ELF-1 (cell line): ENCODE data around the gene AIDA.
"Not testable (repeated sequence)": the region's sequence is repeated elsewhere in the genome, so short reads cannot be mapped to it uniquely, and the experiment has no call there.

Experiments used
- DNase-seq: peaks from one replicate; pipeline ENCODE4 v3.0.0-alpha.2; 2016; ENCODE audit warnings: low read depth, low spot score

The AIDA gene

DNA sequence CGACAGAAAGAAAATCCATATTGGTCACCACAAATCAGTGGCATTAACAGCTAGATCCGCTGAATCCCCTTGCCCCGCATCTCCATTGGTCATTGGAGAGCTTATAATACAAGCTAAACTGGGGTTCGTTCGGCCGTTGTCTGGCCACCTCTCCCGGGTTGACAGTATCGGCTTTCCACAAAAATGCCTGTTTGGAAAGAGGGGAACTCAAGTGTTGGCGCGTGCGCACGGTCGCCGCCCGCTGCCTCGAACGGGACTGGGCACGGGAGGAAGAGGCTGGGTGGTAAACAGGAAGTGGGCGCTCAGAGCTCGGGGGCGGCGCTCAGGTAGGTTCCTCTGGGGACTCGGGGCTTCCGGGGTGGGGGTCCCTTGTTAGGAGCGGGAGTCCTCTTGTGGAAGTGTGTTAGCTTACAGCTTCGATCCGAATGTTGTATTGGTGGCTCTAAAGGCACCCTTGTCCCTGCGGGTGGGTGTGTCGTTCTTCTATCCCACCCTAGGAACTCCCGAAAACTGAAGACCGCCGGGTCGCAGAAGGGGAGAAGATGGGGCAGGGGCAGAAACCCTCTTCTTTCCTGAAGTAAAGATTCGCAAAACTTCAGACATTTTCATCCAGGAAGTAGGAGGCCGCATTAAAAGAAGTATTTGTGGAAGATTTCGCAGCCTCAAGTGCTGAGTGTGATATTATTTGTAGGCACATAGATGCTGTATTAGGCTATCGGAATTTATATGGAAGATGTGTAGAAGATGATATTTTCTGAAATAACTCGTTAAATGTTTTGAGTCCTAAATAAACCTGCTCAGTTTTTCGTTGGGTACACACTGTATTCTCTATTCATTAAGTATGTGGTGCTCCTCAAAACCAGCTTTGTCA, 1.0 kb upstream of the AIDA start:
- DNase-seq, result peak; percentile 98

GRCh38 chr1:222711319-222712252, 705 bp downstream of the AIDA start:
- peak; percentile 75 for DNase-seq

DNA sequence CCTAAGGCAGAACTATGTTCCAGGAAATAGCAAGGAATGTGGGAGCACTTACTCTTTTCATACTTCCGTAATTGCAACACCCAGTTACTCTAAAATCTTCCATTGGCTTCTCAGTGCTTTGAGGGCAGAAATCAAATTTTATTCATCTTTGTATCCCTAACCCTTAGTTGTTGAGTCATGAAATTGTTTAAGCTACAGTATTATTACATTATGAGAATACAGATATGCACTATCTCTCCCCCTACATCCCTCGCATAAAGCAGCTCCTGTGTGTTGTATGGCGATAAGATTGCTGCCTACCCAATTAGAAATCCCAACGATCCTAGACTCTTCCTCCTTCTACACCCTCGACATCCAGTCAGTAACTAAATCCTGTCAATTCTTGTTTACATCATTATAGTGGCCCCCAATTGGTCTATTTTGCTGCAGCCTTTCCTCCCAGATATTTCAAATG, 2.6 kb downstream of the AIDA start:
- no peak for DNase-seq

DNA sequence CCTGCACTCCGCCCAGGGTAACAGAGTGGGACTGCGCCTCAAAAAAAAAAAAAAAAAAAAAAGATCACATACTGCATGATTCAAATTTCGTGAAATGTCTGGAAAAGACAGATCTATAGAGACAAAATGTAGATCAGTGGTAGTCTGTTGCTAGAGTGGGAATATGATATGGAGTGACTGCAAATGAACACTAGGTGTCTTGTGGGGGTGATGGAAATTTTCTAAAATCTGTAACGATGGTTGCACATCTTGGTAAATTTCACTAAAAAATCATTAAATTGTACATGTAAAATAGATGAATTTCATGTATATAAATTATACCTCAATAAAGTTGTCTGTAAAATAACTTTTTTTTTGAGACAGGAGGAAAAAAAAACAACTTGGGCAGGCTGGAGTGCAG, 5.5 kb downstream of the AIDA start:
- DNase-seq, result no peak

GRCh38 chr1:222704260-222704659, 8.0 kb downstream of the AIDA start:
- DNase-seq, result no peak

DNA sequence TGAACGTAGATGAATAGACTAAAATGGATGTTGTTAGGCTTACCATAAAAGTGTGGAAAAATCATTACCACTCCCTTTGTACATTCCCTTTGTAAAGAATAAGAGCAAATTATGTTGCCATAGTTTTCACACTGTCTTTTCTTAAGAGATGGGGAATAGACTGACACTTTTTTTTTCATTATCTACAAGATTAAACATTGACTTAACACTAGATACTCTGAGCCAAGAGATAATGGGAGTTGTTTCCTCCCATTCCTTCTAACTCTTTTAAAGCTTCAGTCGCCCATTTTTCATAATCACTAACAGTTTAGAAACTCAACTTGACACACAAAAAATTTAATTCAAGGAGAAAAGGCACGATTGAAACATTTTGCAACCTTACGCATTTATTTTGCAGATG, 10.1 kb downstream of the AIDA start:
- no peak for DNase-seq

- DNase-seq, result no peak
Measured at GRCh38 chr1:222697826-222698225, 14.5 kb downstream of the AIDA start.

DNA sequence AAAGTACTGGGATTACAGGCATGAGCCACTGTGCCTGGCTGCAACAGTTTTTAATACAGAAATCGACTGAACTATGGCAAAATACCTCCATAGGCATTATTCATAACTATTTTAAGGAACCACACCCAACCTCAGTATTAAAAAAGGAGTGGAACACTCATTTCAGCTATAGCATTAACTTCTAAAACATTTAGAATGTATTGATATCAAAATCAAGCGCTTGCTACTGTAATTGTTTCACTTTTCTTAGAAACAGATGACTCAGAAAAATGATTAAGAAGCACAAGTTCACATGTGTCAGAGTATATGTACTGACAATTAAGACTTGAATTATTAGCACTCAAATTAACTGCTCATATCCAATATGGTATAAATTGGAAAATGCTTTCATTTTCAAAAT, 15.1 kb downstream of the AIDA start:
- no peak for DNase-seq

DNA sequence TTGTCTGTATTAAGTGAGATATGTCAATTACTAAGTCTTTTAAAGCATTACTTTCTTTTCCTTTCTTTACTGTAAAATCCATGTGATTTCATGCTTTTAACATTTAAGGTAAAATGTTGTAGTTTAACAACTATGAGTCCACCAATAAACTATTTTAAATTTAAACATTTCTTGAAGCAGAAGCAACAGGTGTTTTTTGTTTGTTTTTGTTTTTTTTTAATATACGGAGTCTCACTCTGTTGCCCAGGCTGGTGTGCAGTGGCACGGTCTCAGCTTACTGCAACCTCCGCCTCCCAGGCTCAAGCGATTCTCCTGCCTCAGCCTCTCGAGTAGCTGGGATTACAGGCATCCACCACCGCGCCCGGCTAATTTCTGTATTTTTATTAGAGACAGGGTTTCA, 15.6 kb downstream of the AIDA start:
- no peak for DNase-seq

DNA sequence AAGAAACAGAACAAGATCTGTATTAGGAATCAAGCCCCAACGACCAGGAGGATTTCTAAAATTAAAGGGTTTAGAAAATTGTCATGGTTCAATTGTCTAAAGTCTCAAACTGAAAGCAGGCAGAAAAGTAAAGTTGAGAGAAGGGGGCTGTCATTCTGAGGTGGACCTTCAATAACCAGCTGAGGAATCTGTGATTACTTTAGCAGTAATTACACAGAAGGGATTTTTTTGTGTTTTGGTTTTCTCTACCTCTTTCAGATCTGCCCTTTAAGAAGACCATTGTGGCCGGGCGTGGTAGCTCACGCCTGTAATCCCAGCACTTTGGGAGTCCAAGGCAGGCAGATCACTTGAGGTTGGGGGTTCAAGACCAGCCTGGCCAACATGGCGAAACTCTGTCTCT, 17.4 kb downstream of the AIDA start:
- DNase-seq, result no peak

- no peak for DNase-seq
Measured at GRCh38 chr1:222691016-222691415, 21.3 kb downstream of the AIDA start.

DNA sequence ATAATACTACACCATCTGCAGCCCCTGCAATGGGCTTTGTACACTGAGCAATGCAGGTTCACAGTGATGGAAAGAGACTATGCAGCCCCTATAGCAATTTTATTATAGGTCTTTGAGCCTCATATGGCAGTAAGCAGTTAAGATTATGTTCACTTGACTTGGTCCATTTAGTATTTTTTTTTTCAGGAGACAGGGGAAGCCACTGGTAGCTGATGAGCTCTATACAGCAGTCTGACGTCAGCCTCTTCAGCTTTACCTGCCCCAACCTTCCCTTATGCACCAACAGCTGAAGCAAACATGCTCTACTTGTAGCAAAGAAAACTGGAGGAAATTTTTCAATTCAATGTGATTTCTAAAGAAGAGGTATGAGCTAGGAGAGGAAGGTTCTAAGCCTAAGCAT, 32.2 kb downstream of the AIDA start:
- DNase-seq, result no peak

GRCh38 chr1:222670110-222670509, 42.2 kb downstream of the AIDA start:
- DNase-seq, result no peak

DNA sequence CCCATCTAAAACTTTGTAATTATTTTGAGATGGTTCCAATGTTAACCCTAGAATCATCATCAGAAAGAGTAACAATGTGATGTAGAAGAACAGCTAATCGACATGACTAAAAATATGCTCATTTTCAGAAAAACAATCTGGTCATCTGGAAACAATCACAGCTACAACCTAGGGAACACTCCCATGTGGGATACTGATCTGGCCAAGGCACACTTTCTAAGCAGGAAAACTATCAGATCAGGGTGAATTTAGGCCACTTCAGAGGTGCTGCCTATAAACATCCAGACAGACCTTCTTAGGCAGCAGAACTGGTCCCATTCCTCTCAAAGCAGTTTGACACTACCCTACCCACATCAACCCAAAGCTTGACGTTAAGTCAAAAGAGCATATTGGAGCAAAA, 43.2 kb downstream of the AIDA start:
- DNase-seq, result not testable (repeated sequence)

DNA sequence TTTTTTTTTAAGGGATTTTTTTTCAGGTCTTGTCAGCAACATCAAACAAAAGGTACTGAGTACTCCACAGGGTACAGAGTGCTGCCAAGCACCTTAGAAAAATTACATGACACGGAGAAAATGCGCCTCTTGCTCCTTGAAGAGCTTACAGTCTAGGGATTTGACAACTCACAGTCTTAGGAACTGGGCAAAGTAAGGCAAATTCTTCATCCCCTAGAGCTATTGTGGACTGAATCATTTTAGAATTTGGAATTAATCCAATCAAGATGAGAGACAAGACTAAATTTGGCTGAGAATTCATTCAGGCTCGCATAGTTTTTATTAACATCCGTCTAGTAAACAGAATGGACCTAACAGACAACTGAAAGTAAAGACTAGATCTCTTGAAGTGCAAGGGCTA, 44.1 kb downstream of the AIDA start:
- not testable (repeated sequence) for DNase-seq

GRCh38 chr1:222665964-222666363, 46.3 kb downstream of the AIDA start:
- DNase-seq, result no peak

- DNase-seq, result no peak
Measured at GRCh38 chr1:222663431-222663934, 48.8 kb downstream of the AIDA start.

- DNase-seq, result no peak
Measured at GRCh38 chr1:222657899-222658298, 54.4 kb downstream of the AIDA start.

GRCh38 chr1:222656391-222657155, 55.7 kb downstream of the AIDA start:
- DNase-seq, result no peak

- DNase-seq, result no peak
Measured at GRCh38 chr1:222654849-222655248, 57.4 kb downstream of the AIDA start.

DNA sequence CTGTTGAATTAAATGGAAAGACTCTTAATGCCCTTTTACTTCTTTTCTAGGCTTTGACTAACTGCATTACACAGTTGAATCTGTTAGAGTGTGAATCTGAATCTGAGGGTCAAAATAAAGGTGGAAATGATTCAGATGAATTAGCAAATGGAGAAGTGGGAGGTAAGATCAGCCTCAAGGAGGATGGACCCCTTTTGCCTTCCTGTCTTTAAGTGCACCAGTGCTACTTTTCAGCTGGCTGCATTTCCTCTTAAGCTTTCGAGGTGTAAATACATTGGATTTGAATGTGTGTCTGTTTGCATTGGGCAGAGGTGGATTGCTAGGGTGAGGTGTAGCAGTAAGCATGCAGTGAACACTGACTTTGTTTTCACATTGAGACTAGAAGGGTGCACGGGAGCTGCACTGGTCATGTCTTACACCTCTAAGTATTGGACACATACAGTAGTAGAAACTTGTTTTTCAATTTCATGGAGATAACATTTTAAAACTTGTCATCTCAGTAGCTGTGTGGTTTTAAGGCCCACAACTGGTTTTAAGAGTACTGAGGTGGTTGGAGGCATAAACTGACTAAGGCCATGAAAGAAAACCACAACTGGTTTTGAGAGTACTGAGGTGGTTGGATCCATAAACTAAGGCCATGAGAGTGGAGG, 59.0 kb downstream of the AIDA start:
- DNase-seq, result no peak
